GM12872 (cell line): ENCODE measurements around the gene CLMP.
A peak's percentile ranks its signal among the peaks of the same experiment; 100 is the strongest.

Experiments used
- CTCF ChIP-seq: IDR thresholded peaks from 3 replicates; pipeline ENCODE4 v1.5.1; 2011; ENCODE audit warnings: low read depth, mild to moderate bottlenecking, low read length, moderate library complexity; ENCODE audit not compliant: insufficient read depth

CLMP gene

DNA sequence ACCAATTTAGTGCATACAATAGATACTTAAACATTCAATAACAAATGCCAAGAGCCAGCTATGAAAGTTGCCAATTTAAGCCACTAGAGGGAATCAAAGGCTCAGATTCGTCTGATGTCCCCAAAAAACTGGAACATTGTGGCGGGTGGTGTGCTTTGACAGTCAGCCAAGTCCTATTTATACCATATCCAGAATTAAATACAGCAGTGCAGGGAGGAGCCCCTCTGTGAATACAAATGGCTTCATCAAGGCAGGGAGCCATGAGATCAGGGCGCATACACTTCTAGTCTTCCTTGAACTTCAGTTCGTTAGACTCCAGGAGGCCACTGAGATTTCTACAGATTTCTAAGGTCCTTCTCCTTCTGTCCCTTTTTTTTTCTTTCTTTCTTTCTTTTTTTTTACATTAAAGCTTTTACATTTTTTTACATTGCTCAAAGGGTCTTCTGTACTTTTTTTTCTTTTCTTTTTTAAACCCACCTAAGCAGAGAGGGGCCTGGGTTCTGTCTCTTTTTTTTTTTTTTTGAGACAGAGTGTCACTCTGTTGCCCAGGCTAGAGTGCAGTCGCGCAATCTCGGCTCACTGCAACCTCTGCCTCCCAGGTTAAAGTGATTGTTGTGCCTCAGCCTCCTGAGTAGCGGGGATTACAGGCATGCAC, 91.6 kb downstream of the CLMP start:
- peak; percentile 58 for TF ChIP-seq CTCF

DNA sequence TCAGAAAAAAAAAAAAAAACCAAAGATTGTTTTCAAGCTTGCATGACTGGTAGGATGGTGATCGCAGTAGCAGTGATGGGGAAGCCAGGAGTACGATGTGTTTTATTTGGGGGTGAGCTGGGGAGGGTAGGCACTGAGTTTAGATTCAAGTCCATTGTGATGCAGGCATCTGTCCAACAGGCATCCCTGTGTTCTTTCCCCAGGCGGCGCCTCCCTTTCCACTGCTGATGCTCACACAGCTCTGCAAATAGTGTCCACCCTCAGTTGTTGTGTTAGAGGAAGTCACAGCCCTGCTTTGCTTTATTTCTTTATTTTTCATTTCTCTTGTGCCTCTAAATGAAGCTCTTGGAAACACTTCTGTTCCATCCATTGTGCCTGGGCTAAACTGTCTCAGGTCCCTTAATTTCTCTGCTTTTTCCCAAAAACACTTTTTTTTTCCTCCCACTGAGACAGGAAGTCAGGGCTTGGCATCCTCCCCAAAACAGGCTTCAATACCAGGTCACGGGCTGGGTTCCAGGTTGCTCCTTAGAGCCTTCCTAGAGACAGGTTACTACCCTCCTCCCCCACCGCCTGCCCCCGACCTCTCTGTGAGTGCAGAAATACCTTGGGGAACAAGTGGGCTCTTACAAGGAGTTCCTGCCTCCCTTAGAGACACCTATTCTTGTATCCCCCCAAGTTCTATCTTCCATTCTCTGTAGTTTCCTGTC, 94.5 kb downstream of the CLMP start:
- no peak for TF ChIP-seq CTCF

- no peak for TF ChIP-seq CTCF
Measured at GRCh38 chr11:123098990-123099389, 96.1 kb downstream of the CLMP start.

- TF ChIP-seq CTCF, result no peak
Measured at GRCh38 chr11:123093739-123094138, 101.3 kb downstream of the CLMP start.

DNA sequence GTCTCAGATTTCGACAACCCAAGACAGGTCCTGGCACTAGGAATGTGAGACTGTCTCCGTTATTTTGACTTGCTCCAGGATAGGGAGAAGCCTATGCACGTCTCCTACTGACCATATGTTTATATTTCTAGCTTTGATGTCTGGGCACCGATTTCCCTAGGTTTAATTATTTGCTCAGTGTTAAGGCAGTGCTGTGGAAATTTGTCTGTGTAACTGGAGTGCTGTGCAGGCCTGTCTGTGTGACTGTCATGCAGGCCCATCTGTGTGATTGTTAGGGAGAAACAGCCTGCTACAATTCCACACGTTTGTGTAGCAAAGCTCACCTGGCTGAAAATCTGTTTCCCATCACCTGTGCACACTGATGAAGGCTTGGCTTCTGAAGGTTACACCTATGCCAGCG, 103.5 kb downstream of the CLMP start:
- no peak for TF ChIP-seq CTCF

GRCh38 chr11:123086305-123086704, 108.7 kb downstream of the CLMP start:
- TF ChIP-seq CTCF, result no peak

DNA sequence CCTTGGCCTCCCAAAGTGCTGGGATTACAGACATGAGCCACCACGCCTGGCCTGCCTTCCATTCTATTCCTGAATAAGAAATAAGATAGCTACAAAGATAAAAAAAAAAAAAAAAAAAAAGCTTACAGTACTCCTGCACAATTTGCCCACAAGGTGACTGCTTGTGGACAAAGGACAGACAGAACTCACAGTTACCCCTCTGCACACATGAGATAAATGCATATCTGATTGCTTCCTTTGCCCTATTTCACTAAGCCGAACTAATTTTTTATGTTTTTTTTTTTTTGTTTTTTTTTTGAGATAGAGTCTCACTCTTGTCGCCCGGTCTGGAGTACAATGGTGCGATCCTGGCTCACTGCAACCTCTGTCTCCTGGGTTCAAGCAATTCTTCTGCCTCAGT, 109.6 kb downstream of the CLMP start:
- no peak for TF ChIP-seq CTCF
